Activated CD4-positive, alpha-beta T cell treated with anti-CD3 and anti-CD28 coated beads, Interleukin-2, amount 10 ng/mL, durations not matched to agents 7 days and 5 days (primary cell): ENCODE measurements around the gene SETD6. TPM values are rescaled to one million over a fixed set of nuclear protein-coding genes. Genes with fewer than 3 reads are reported as not detected.
"Not testable (repeated sequence)": the region's sequence is repeated elsewhere in the genome, so short reads cannot be mapped to it uniquely, and the experiment has no call there.

Source experiments
- CTCF ChIA-PET: fragments of 350-600 bp; sonication (Branson Sonifier 250); formaldehyde crosslinking; loops from one replicate; lab custom pipeline; 2021; ENCODE audit warnings: antibody characterized with exemption; lab: Charles Lee
- POLR2A ChIA-PET: fragments of 350-600 bp; sonication (Branson Sonifier 250); formaldehyde crosslinking; loops from one replicate; lab custom pipeline; 2021; ENCODE audit warnings: antibody characterized with exemption; lab: Charles Lee
- DNase-seq: peaks from one replicate; pipeline ENCODE4 v3.0.0-alpha.2; 2020
- H3K27ac Mint-ChIP-seq: one replicate; pipeline ENCODE4 v1.8.0; 2021; ENCODE audit warnings: mild to moderate bottlenecking, moderate library complexity, mixed read lengths
- H3K27me3 Mint-ChIP-seq: one replicate; pipeline ENCODE4 v1.8.0; 2021; ENCODE audit warnings: mixed read lengths
- H3K36me3 Mint-ChIP-seq: one replicate; pipeline ENCODE4 v1.8.0; 2021; ENCODE audit warnings: low read depth, mixed read lengths
- H3K4me1 Mint-ChIP-seq: one replicate; pipeline ENCODE4 v1.8.0; 2021; ENCODE audit warnings: mixed read lengths
- H3K4me3 Mint-ChIP-seq: one replicate; pipeline ENCODE4 v1.8.0; 2021; ENCODE audit warnings: mild to moderate bottlenecking, moderate library complexity, mixed read lengths
- H3K9me3 Mint-ChIP-seq: one replicate; pipeline ENCODE4 v1.8.0; 2021; ENCODE audit warnings: mixed read lengths
- total RNA-seq, 2 experiments: library from RNA; stranded (reverse); gene quantifications; one replicate each; pipeline ENCODE4 v1.2.3, GENCODE V29; 2021

SETD6 gene
- total RNA-seq, 2 experiments from 2014 or later, result 14.7 to 15.3 TPM

GRCh38 chr16:58541711-58542110, 26.4 kb downstream of the SETD6 start:
- POLR2A ChIA-PET, result no interaction called here
- CTCF ChIA-PET, result interaction anchor here (1.4 to 1.8 kb wide), 2 partner anchors 8 to 20 kb away, joined by 3 to 4 read pairs; no protein-coding TSS in a partner anchor
- Mint-ChIP-seq H3K36me3 (peaks cover 73% of the 10 kb centered on the region), H3K9me3 (no peaks in the 10 kb centered on the region), H3K27ac (no peak overlapping the region), H3K4me3 (no peak overlapping the region), H3K4me1 (peaks cover 5% of the 10 kb centered on the region), H3K27me3 (no peaks in the 10 kb centered on the region)
- no peak for DNase-seq

- no peak overlapping the region for H3K4me3 Mint-ChIP-seq
- no peak overlapping the region for H3K27ac Mint-ChIP-seq
- H3K36me3 Mint-ChIP-seq, result peaks cover 72% of the 10 kb centered on the region
- ChIA-PET POLR2A (no interaction called here), CTCF (interaction anchor here (1.0 to 1.4 kb wide), 2 partner anchors 19 to 23 kb away, joined by 3 to 4 read pairs; no protein-coding TSS in a partner anchor)
- H3K9me3 Mint-ChIP-seq, result no peaks in the 10 kb centered on the region
- no peak for DNase-seq
- H3K27me3 Mint-ChIP-seq, result no peaks in the 10 kb centered on the region
- H3K4me1 Mint-ChIP-seq, result peaks cover 3% of the 10 kb centered on the region
Observed at GRCh38 chr16:58542291-58542690, 27.0 kb downstream of the SETD6 start.

GRCh38 chr16:58543685-58544084, 28.4 kb downstream of the SETD6 start:
- CTCF ChIA-PET, result interaction anchor here (0.9 kb wide), 1 partner anchor 16 kb away, joined by 3 read pairs; no protein-coding TSS in a partner anchor
- DNase-seq, result no peak
- Mint-ChIP-seq H3K4me3 (no peak overlapping the region), H3K9me3 (no peaks in the 10 kb centered on the region), H3K27ac (no peak overlapping the region), H3K4me1 (no peaks in the 10 kb centered on the region), H3K36me3 (peaks cover 65% of the 10 kb centered on the region), H3K27me3 (no peaks in the 10 kb centered on the region)
- POLR2A ChIA-PET, result no interaction called here

GRCh38 chr16:58548378-58548777, 33.1 kb downstream of the SETD6 start:
- Mint-ChIP-seq H3K36me3 (peaks cover 71% of the 10 kb centered on the region), H3K27me3 (no peaks in the 10 kb centered on the region), H3K27ac (no peak overlapping the region), H3K4me1 (no peaks in the 10 kb centered on the region), H3K9me3 (no peaks in the 10 kb centered on the region), H3K4me3 (no peak overlapping the region)
- ChIA-PET POLR2A (no interaction called here), CTCF (interaction anchor here (0.6 to 1.0 kb wide), 2 partner anchors 31 to 35 kb away, joined by 3 to 4 read pairs; no protein-coding TSS in a partner anchor)
- no peak for DNase-seq

- H3K27me3 Mint-ChIP-seq, result no peaks in the 10 kb centered on the region
- H3K4me1 Mint-ChIP-seq, result no peaks in the 10 kb centered on the region
- DNase-seq, result no peak
- ChIA-PET POLR2A (no interaction called here), CTCF (interaction anchor here (0.8 kb wide), 1 partner anchor 10 kb away, joined by 3 read pairs; no protein-coding TSS in a partner anchor)
- no peaks in the 10 kb centered on the region for H3K9me3 Mint-ChIP-seq
- H3K27ac Mint-ChIP-seq, result no peak overlapping the region
- H3K4me3 Mint-ChIP-seq, result no peak overlapping the region
- H3K36me3 Mint-ChIP-seq, result peaks cover 75% of the 10 kb centered on the region
Observed at GRCh38 chr16:58551496-58551895, 36.2 kb downstream of the SETD6 start.

DNA sequence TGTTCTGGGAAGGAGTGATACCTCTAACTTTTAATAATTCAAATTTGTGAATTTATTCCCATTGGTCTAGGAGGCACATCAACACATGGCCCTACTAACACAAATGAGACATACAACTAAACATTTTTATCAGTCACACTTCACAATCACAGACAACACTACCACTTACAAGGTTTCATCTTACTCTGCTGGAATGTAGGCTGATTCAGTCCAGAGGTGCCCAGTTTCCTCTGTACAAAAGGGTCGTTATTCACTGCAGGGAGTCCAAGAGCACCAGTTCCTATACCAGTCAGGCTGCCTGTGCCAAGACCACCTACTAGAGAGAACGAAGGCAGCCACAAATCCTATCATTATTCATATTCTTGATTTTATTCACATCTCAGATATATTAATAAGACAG, 41.4 kb downstream of the SETD6 start:
- Mint-ChIP-seq H3K27ac (no peak overlapping the region), H3K9me3 (no peaks in the 10 kb centered on the region), H3K4me3 (no peak overlapping the region), H3K4me1 (no peaks in the 10 kb centered on the region), H3K27me3 (no peaks in the 10 kb centered on the region), H3K36me3 (peaks cover 60% of the 10 kb centered on the region)
- POLR2A ChIA-PET, result no interaction called here
- DNase-seq, result no peak
- CTCF ChIA-PET, result interaction anchor here (0.7 to 0.8 kb wide), 2 partner anchors 25 to 39 kb away, joined by 3 read pairs; no protein-coding TSS in a partner anchor

- Mint-ChIP-seq H3K4me1 (peaks cover 1% of the 10 kb centered on the region), H3K27me3 (no peaks in the 10 kb centered on the region), H3K27ac (no peak overlapping the region), H3K9me3 (no peaks in the 10 kb centered on the region), H3K4me3 (no peak overlapping the region), H3K36me3 (peaks cover 47% of the 10 kb centered on the region)
- DNase-seq, result no peak
- ChIA-PET CTCF (interaction anchor here (0.6 kb wide), 1 partner anchor 40 kb away, joined by 8 read pairs; no protein-coding TSS in a partner anchor), POLR2A (no interaction called here)
Observed at GRCh38 chr16:58563235-58563634, 47.9 kb downstream of the SETD6 start.

GRCh38 chr16:58563775-58564174, 48.5 kb downstream of the SETD6 start:
- H3K4me3 Mint-ChIP-seq, result no peak overlapping the region
- H3K4me1 Mint-ChIP-seq, result peaks cover 1% of the 10 kb centered on the region
- ChIA-PET POLR2A (no interaction called here), CTCF (no interaction called here)
- H3K9me3 Mint-ChIP-seq, result no peaks in the 10 kb centered on the region
- no peaks in the 10 kb centered on the region for H3K27me3 Mint-ChIP-seq
- DNase-seq, result no peak
- H3K27ac Mint-ChIP-seq, result no peak overlapping the region
- H3K36me3 Mint-ChIP-seq, result peaks cover 49% of the 10 kb centered on the region

- H3K4me1 Mint-ChIP-seq, H3K27me3 Mint-ChIP-seq, DNase-seq, H3K27ac Mint-ChIP-seq, H3K9me3 Mint-ChIP-seq, H3K4me3 Mint-ChIP-seq, POLR2A ChIA-PET: not testable (repeated sequence)
- H3K36me3 Mint-ChIP-seq, result peaks cover 56% of the 10 kb centered on the region
- CTCF ChIA-PET, result interaction anchor here (0.8 kb wide), 1 partner anchor 10 kb away, joined by 4 read pairs; no protein-coding TSS in a partner anchor
Observed at GRCh38 chr16:58565697-58566096, 50.4 kb downstream of the SETD6 start.

Other genes starting within 250 kb of the SETD6 start
- not detected for gene PRSS54, start 220.5 kb upstream of the SETD6 start, total RNA-seq
- gene GINS3, start 123.0 kb upstream of the SETD6 start, total RNA-seq, result 10 to 100 TPM; 16.9 to 20.3 TPM
- gene NDRG4, start 15.4 kb upstream of the SETD6 start, total RNA-seq, result under 1 TPM; 0.69 to 0.97 TPM
- gene CNOT1, start 114.3 kb downstream of the SETD6 start, total RNA-seq, result 100 to 1,000 TPM; 245 to 283 TPM
- gene SLC38A7, start 169.3 kb downstream of the SETD6 start, total RNA-seq, result 10 to 100 TPM; 12.3 to 12.5 TPM
- 10 to 100 TPM; 75.6 to 83.5 TPM for gene GOT2, start 218.8 kb downstream of the SETD6 start, total RNA-seq